GM12878 (cell line): Measurements from ENCODE around the gene ARHGAP1. TPM values are rescaled to one million over a fixed set of nuclear protein-coding genes. Genes with fewer than 3 reads are reported as not detected.
A peak's percentile ranks its signal among the peaks of the same experiment; 100 is the strongest.

ENCODE experiments used
- ATAC-seq: fragments of 200-7000 bp; cut with Tn5 transposase; 3 replicates; pipeline ENCODE4 v1.9.1; 2020; ENCODE audit warnings: mild to moderate bottlenecking, moderate library complexity
- BruUV-seq: library from RNA; stranded (reverse); fragments of 400-500 nt; replicated peaks from 2 replicates; lab custom pipeline; 2021; lab: Mats Ljungman, UMichigan
- CTCF ChIA-PET: fragments of 300-600 bp; sonication (Branson Sonifier 250); formaldehyde crosslinking; extraction: SDS; loops from one replicate; lab custom pipeline; 2021; ENCODE audit warnings: inconsistent platforms; lab: Yijun Ruan, JAX
- POLR2A ChIA-PET: fragments of 350-600 bp; formaldehyde crosslinking; extraction: SDS; loops from one replicate; lab custom pipeline; 2021; ENCODE audit warnings: inconsistent platforms; lab: Charles Lee
- RAD21 ChIA-PET: fragments of 300-600 bp; sonication (Branson Sonifier 250); formaldehyde crosslinking; loops from one replicate; lab custom pipeline; 2023; ENCODE audit warnings: antibody characterized with exemption; ENCODE audit not compliant: unreplicated experiment; lab: Charles Lee
- SMC1A ChIA-PET: fragments of 300-600 bp; sonication (Branson Sonifier 250); formaldehyde crosslinking; loops from one replicate; lab custom pipeline; 2023; ENCODE audit not compliant: unreplicated experiment, uncharacterized antibody; lab: Charles Lee
- DNase-seq: peaks from one replicate; pipeline ENCODE4 v3.0.0-alpha.2; 2011; ENCODE audit warnings: low read depth, low spot score
- FAIRE-seq: peaks from 3 replicates; lab custom pipeline; 2011; peaks lifted over from hg19 to GRCh38; lab: Jason Lieb, UNC
- H2AFZ ChIP-seq: 2 replicates; pipeline ENCODE4 v1.6.0; 2011; ENCODE audit warnings: low read depth, low read length, control low read depth; ENCODE audit not compliant: control insufficient read depth
- H3K27ac ChIP-seq: 2 replicates; pipeline ENCODE4 v1.5.1; 2011; ENCODE audit warnings: control low read depth; ENCODE audit not compliant: control insufficient read depth, insufficient read depth
- H3K27me3 ChIP-seq, 2 experiments: replicated peaks in 1 of 2; 2 replicates each; pipeline versions ENCODE4 v1.6.0 to v1.6.1; 2011; ENCODE audit warnings: low read length in 1 of 2; ENCODE audit not compliant: control insufficient read depth in 2 of 2, insufficient read depth in 2 of 2
- H3K36me3 ChIP-seq, 2 experiments: 2 replicates each; pipeline ENCODE4 v1.5.1; 2011; ENCODE audit warnings: low read length in 1 of 2; ENCODE audit not compliant: control insufficient read depth in 2 of 2, insufficient read depth in 2 of 2
- H3K4me1 ChIP-seq: 2 replicates; pipeline ENCODE4 v1.6.1; 2011; ENCODE audit warnings: mild to moderate bottlenecking, low read length, moderate library complexity, mixed read lengths; ENCODE audit not compliant: control insufficient read depth, insufficient read depth
- H3K4me2 ChIP-seq: 2 replicates; pipeline ENCODE4 v1.6.0; 2011; ENCODE audit warnings: control low read depth; ENCODE audit not compliant: control insufficient read depth, insufficient read depth
- H3K4me3 ChIP-seq: fragments of 200-600 bp; sonication (generic); 2 replicates; pipeline ENCODE4 v1.5.1; 2016
- H3K79me2 ChIP-seq: 2 replicates; pipeline ENCODE4 v1.6.0; 2011; ENCODE audit warnings: low read length; ENCODE audit not compliant: control insufficient read depth, insufficient read depth
- H3K9ac ChIP-seq: 2 replicates; pipeline ENCODE4 v1.8.0; 2011; ENCODE audit warnings: low read length, control low read depth, mixed read lengths; ENCODE audit not compliant: control insufficient read depth, insufficient read depth
- H3K9me3 ChIP-seq: replicated peaks from 3 replicates; pipeline ENCODE4 v1.5.1; 2011; ENCODE audit warnings: mild to moderate bottlenecking, low read length; ENCODE audit not compliant: control insufficient read depth, insufficient read depth
- H4K20me1 ChIP-seq: 2 replicates; pipeline ENCODE4 v1.6.0; 2011; ENCODE audit not compliant: control insufficient read depth, insufficient read depth
- BACH1 ChIP-seq: fragments of 450-650 bp; IDR thresholded peaks from 2 replicates; pipeline ENCODE4 v1.6.1; 2017; ENCODE audit warnings: mild to moderate bottlenecking, borderline replicate concordance
- BCL11A ChIP-seq: IDR thresholded peaks from 2 replicates; pipeline ENCODE4 v1.6.1; 2011; ENCODE audit warnings: low read depth, low read length
- EP300 ChIP-seq, 2 experiments: fragments of 150-350 bp in 1 of 2; IDR thresholded peaks; 2 replicates each; pipeline ENCODE4 v1.6.1; 2011 to 2012; ENCODE audit warnings: low read depth in 2 of 2, low read length in 2 of 2, borderline replicate concordance in 1 of 2, improper control_type of control experiment in 1 of 2, inconsistent platforms in 1 of 2; ENCODE audit not compliant: control insufficient read depth in 1 of 2
- HDAC2 ChIP-seq: fragments of 200-600 bp; sonication (generic); IDR thresholded peaks from 2 replicates; pipeline ENCODE4 v1.6.1; 2017
- KLF5 ChIP-seq: fragments of 450-650 bp; IDR thresholded peaks from 2 replicates; pipeline ENCODE4 v1.6.1; 2014; ENCODE audit warnings: mild to moderate bottlenecking; ENCODE audit not compliant: partially characterized antibody
- NFXL1 ChIP-seq: fragments of 450-650 bp; IDR thresholded peaks from 2 replicates; pipeline ENCODE4 v1.6.1; 2017; ENCODE audit warnings: antibody characterized with exemption, mild to moderate bottlenecking, borderline replicate concordance
- NR2F1 ChIP-seq: fragments of 450-650 bp; conservative IDR thresholded peaks from 2 replicates; pipeline ENCODE4 v1.6.1; 2017; ENCODE audit warnings: mild to moderate bottlenecking
- PAX5 ChIP-seq: IDR thresholded peaks from 2 replicates; pipeline ENCODE4 v1.6.1; 2011; ENCODE audit warnings: low read depth, low read length, borderline replicate concordance
- STAT3 ChIP-seq: IDR thresholded peaks from 2 replicates; pipeline ENCODE4 v1.6.1; 2011; ENCODE audit warnings: low read depth, low read length, improper control_type of control experiment
- ZBTB11 ChIP-seq: fragments of 450-650 bp; formaldehyde crosslinking; IDR thresholded peaks from 2 replicates; pipeline ENCODE4 v1.5.0; 2022; ENCODE audit warnings: mild to moderate bottlenecking, missing genetic modification characterization
- ZNF217 ChIP-seq: fragments of 450-650 bp; IDR thresholded peaks from 2 replicates; pipeline ENCODE4 v1.6.1; 2017; ENCODE audit warnings: antibody characterized with exemption, mild to moderate bottlenecking
- WGBS: methylation state at CpG from one replicate; pipeline ENCODE4 v1.1.6; 2016; ENCODE audit warnings: low lambda C conversion rate; ENCODE audit not compliant: insufficient replicate concordance, insufficient coverage; ENCODE audit errors: missing lambda C conversion rate; 5-methylcytosine and 5-hydroxymethylcytosine counted together
- in situ Hi-C: fragments of 300-500 bp; cut with MboI; formaldehyde crosslinking; loops from 9 replicates; pipeline ENCODE4 v1.14.3; 2018; ENCODE audit warnings: mixed read lengths
- intact Hi-C: fragments of 100-400 bp; cut with micrococcal nuclease; formaldehyde crosslinking; loops from one replicate; pipeline ENCODE4 v1.14.2; 2022; ENCODE audit not compliant: unreplicated experiment
- polyA plus RNA-seq, 11 experiments: library from polyadenylated mRNA; depleted of rRNA in 4 of 11; unstranded in 6 of 11; stranded (reverse) in 5 of 11; fragments of >200 nt; fragmentation: Nextera tagmentation in 4 of 11; fragmentation: Illumina TruSeq in 1 of 11; extraction: Ambion mirVana in 4 of 11; extraction: Trizol in 1 of 11; gene quantifications; 1 replicate in 1 of 11; 2 replicates in 10 of 11; pipeline versions ENCODE4 v1.2.1 to v1.2.3, GENCODE V29; 2011 to 2016; ENCODE audit warnings: inconsistent platforms in 2 of 11, missing spikeins in 2 of 11, low read depth in 1 of 11
- total RNA-seq, 4 experiments: library from RNA; depleted of rRNA in 3 of 4; stranded (reverse); fragments of >200 nt in 3 of 4; fragmentation: Illumina TruSeq in 1 of 4; extraction: Trizol in 1 of 4; gene quantifications; 2 replicates each; pipeline versions ENCODE4 v1.2.1 to v1.2.3, GENCODE V29; 2013 to 2021

The ARHGAP1 gene
- total and polyA plus RNA-seq, 10 of the 15 experiments (the other 5 are each of a cell fraction or from before 2014, with no cell fraction given) = 4.3 to 45.5 (median 23.2) TPM

GRCh38 chr11:46705070-46705688 lies 4.8 kb upstream of the ARHGAP1 start:
- DNase-seq = no peak
- intact Hi-C loops = no loop called here
- FAIRE-seq = no peak
- Histone ChIP-seq H3K4me1 (peaks cover 4% of the 10 kb centered on the region), H3K4me3 (no peak overlapping the region), H4K20me1 (no peaks in the 10 kb centered on the region; the same call in 1 of the 2 replicates), H3K9me3 (no peaks in the 10 kb centered on the region), H3K27ac (no peak overlapping the region), H3K9ac (no peak overlapping the region), H2AFZ (no peak overlapping the region), H3K27me3 (no peaks in the 10 kb centered on the region), H3K79me2 (peaks cover 20% of the 10 kb centered on the region), H3K4me2 (no peak overlapping the region), H3K36me3 (peaks cover 17 to 20% of the 10 kb centered on the region in 2 experiments; a peak in 3 of 4 replicates)
- POLR2A ChIA-PET = no interaction called here
- SMC1A ChIA-PET = no interaction called here
- RAD21 ChIA-PET = no interaction called here
- 96% methylated on average over 31 of the region's 31 CpGs for WGBS
- BruUV-seq = no TSS peak
- in situ Hi-C loops = no loop called here
- CTCF ChIA-PET = no interaction called here
- TF ChIP-seq STAT3 = no peak
- no peak for TF ChIP-seq KLF5
- no peak for TF ChIP-seq HDAC2
- no peak for TF ChIP-seq BCL11A
- ATAC-seq = no peak

GRCh38 chr11:46701078-46701654 lies 747 bp upstream of the ARHGAP1 start:
- Histone ChIP-seq H2AFZ (peak overlapping the region; percentile 98), H3K9me3 (no peaks in the 10 kb centered on the region), H4K20me1 (no peaks in the 10 kb centered on the region; the same call in 1 of the 2 replicates), H3K4me2 (peak overlapping the region; percentile 51; the same call in 1 of the 2 replicates), H3K4me1 (peaks cover 4% of the 10 kb centered on the region), H3K9ac (peak overlapping the region; percentile 93), H3K4me3 (peak overlapping the region; percentile 85), H3K27me3 (no peaks in the 10 kb centered on the region), H3K27ac (peak overlapping the region; percentile 99), H3K79me2 (peaks cover 27% of the 10 kb centered on the region), H3K36me3 (peaks cover 17 to 20% of the 10 kb centered on the region in 2 experiments; a peak in 3 of 4 replicates)
- in situ Hi-C loops (no loop called here), intact Hi-C loops (no loop called here)
- peak; percentile 3 for ATAC-seq
- ChIA-PET POLR2A (interaction anchor here (1.0 to 1.1 kb wide), 2 partner anchors 84 to 107 kb away, joined by 3 to 4 read pairs; partner anchors contain the start of gene ATG13), CTCF (interaction anchor here (0.5 to 1.5 kb wide), 5 partner anchors 83 to 219 kb away, joined by 3 to 9 read pairs (median 3); partner anchors contain the start of genes AMBRA1 and ATG13), RAD21 (interaction anchor here (1.0 to 1.3 kb wide), 4 partner anchors 108 to 547 kb away, joined by 3 to 5 read pairs (median 4); partner anchors contain the start of genes ACP2 and AMBRA1), SMC1A (interaction anchor here (0.9 to 1.5 kb wide), 4 partner anchors 10 to 141 kb away, joined by 3 to 7 read pairs (median 3); no protein-coding TSS in a partner anchor)
- no peak for FAIRE-seq
- no peak for DNase-seq
- TSS peak; percentile 84 for BruUV-seq
- under 1% methylated on average over 28 of the region's 29 CpGs for WGBS
- TF ChIP-seq NFXL1 = 0 out of 2 replicates have a peak, but pooled peaks have one; percentile 30
- 0 out of 2 replicates have a peak, but pooled peaks have one; percentile 1 for TF ChIP-seq ZNF217
- TF ChIP-seq PAX5 = no peak
- no peak for TF ChIP-seq ZBTB11 (CRISPR knock-in tag)
- TF ChIP-seq BACH1 = 0 out of 2 replicates have a peak, but pooled peaks have one; percentile 8
- TF ChIP-seq EP300 (IDR thresholded peaks at IDR 0.05; ENCODE audit: borderline replicate concordance in 1 of 2, control insufficient read depth in 1 of 2, low read depth in 2 of 2, low read length in 2 of 2) = no peak
- no peak for TF ChIP-seq NR2F1
